C4-2B (cell line): ENCODE results near the gene FABP3.

Experiments used
- CTCF ChIP-seq: fragments of 450-650 bp; conservative IDR thresholded peaks from 2 replicates; pipeline ENCODE4 v1.5.1; 2017; ENCODE audit warnings: mild to moderate bottlenecking
- ZFX ChIP-seq: fragments of 450-650 bp; IDR thresholded peaks from 2 replicates; pipeline ENCODE4 v1.6.1; 2017

- TF ChIP-seq CTCF (no peak), ZFX (no peak)
Observed at GRCh38 chr1:31371121-31371959, 1.5 kb downstream of the FABP3 start.
